T-helper 1 cell (primary cell): ENCODE results near the gene PPM1K.
A peak's percentile ranks its signal among the peaks of the same experiment; 100 is the strongest.

Experiments
- DNase-seq, 5 donors: peaks; one replicate each; pipeline ENCODE4 v3.0.0-alpha.2; 2012 to 2020

PPM1K gene

GRCh38 chr4:88216395-88216794 lies 68.0 kb downstream of the PPM1K start:
- no peak for DNase-seq

- DNase-seq, result no peak
Observed at GRCh38 chr4:88215351-88215750, 69.0 kb downstream of the PPM1K start.

- DNase-seq, result no peak
Observed at GRCh38 chr4:88212253-88212561, 72.2 kb downstream of the PPM1K start.

GRCh38 chr4:88211473-88212252 lies 72.7 kb downstream of the PPM1K start:
- DNase-seq, result peak in 4 of 5 donors; percentile 3 to 48 (median 37)

GRCh38 chr4:88208156-88208555 lies 76.2 kb downstream of the PPM1K start:
- DNase-seq, result no peak
